ENCODE data around the gene RASAL2. TPM values are rescaled to one million over a fixed set of nuclear protein-coding genes. Genes with fewer than 3 reads are reported as not detected.
"Not testable (repeated sequence)": the region's sequence is repeated elsewhere in the genome, so short reads cannot be mapped to it uniquely, and the experiment has no call there.

Gene RASAL2
- total RNA-seq, 2 donors from 2014 or later: 0.02 to 0.11 TPM

- Mint-ChIP-seq H3K36me3 (ENCODE audit: low read depth) (no peaks in the 10 kb centered on the region), H3K27ac (no peak overlapping the region), H3K4me1 (no peaks in the 10 kb centered on the region), H3K4me3 (no peak overlapping the region), H3K27me3 (no peaks in the 10 kb centered on the region), H3K9me3 (peaks cover 8% of the 10 kb centered on the region)
- ATAC-seq (replicated peaks): peak; percentile 31
These were observed 145.0 kb downstream of the RASAL2 start for GRCh38 chr1:178238722-178239510.

- ATAC-seq (replicated peaks): no peak
- Mint-ChIP-seq H3K27ac (no peak overlapping the region), H3K36me3 (ENCODE audit: low read depth) (no peaks in the 10 kb centered on the region), H3K27me3 (no peaks in the 10 kb centered on the region), H3K9me3 (peaks cover 8% of the 10 kb centered on the region), H3K4me3 (no peak overlapping the region), H3K4me1 (no peaks in the 10 kb centered on the region)
These were observed 147.2 kb downstream of the RASAL2 start for GRCh38 chr1:178241057-178241456.

DNA sequence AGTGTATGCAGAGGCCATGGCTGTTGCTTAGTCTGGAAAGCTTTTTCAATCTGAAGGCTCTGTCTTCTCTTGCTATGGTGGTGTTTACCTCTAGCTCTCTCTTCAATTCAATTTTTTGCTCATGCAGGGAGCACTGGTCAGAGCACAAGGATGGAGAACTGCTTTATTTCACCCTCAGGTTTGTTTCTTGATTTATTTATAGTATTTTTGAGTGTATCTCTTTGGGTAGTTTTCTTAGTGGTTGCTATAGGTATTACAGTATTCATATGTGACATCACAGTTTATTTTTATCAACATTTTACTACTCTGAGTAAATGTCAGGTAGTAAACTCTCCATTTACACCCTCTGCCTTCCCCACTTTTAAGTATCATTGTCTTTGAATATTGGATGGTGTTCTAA, 147.9 kb downstream of the RASAL2 start:
- H3K27me3 Mint-ChIP-seq: no peaks in the 10 kb centered on the region
- H3K36me3 Mint-ChIP-seq (ENCODE audit: low read depth): no peaks in the 10 kb centered on the region
- no peaks in the 10 kb centered on the region for H3K4me1 Mint-ChIP-seq
- peaks cover 8% of the 10 kb centered on the region for H3K9me3 Mint-ChIP-seq
- H3K27ac Mint-ChIP-seq: no peak overlapping the region
- H3K4me3 Mint-ChIP-seq: no peak overlapping the region
- ATAC-seq (replicated peaks): no peak

DNA sequence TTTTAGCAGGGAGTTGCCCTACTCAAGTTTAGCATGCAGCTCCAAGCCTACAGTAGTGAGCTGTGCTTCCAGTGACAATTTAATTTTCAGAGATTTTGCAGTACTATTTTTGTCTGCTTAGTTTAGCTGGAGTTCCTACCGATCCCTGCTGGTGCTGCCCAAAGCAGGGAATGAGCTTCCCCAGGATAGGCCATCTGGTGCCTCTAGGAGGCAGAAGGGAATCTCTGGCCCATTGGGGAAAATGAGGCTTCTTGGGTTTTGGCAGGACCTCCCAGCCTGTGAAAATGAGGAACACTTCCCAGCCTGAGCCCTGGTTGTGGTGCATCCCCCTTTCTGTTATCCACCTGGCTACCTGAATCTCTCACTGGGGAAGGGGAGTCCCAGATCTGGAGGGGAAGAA, 149.2 kb downstream of the RASAL2 start:
- Mint-ChIP-seq H3K36me3 (ENCODE audit: low read depth) (no peaks in the 10 kb centered on the region), H3K9me3 (peaks cover 11% of the 10 kb centered on the region), H3K4me3 (no peak overlapping the region), H3K27ac (no peak overlapping the region), H3K4me1 (no peaks in the 10 kb centered on the region), H3K27me3 (no peaks in the 10 kb centered on the region)
- no peak for ATAC-seq (replicated peaks)

DNA sequence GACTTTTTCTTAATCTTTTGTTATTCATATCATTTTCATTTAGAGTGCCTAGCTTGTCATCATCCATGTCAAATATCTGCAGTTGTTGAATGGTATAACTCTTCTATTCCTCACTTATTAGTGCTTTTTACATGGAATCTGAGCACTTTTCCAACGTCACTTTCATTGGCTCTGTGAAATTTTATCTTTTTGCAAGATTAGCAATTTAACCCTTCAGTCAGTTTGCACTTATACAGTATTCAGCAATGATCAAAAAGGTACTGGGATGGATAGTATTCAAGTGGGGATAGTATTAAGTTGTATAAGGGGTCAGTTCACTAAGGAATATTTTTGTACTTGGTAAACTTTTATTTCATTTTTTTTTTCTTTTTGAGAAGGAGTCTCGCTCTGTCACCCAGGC, 150.0 kb downstream of the RASAL2 start:
- Mint-ChIP-seq H3K36me3 (ENCODE audit: low read depth) (no peaks in the 10 kb centered on the region), H3K27ac (no peak overlapping the region), H3K9me3 (peaks cover 11% of the 10 kb centered on the region), H3K4me1 (no peaks in the 10 kb centered on the region), H3K27me3 (no peaks in the 10 kb centered on the region), H3K4me3 (no peak overlapping the region)
- no peak for ATAC-seq (replicated peaks)

GRCh38 chr1:178248284-178248683, 154.4 kb downstream of the RASAL2 start:
- not testable (repeated sequence) for H3K27me3 Mint-ChIP-seq; H3K27ac Mint-ChIP-seq; H3K4me1 Mint-ChIP-seq; H3K4me3 Mint-ChIP-seq; H3K36me3 Mint-ChIP-seq (ENCODE audit: low read depth); ATAC-seq (replicated peaks)
- peaks cover 17% of the 10 kb centered on the region for H3K9me3 Mint-ChIP-seq

DNA sequence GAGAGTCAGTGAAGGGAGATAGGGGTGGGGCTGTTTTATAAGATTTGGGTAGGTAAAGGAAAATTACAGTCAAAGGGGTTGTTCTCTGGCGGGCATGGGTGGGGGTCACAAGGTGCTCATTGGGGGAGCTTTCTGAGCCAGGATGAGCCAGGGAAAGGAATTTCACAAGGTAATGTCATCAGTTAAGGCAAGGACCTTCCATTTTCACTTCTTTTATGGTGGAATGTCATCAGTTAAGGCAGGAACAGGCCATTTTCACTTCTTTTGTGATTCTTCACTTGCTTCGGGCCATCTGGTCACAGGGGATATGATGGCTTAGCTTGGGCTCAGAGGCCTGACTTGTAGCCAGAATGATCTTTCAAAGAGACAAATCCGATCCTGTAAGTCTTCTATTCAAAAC, 159.7 kb downstream of the RASAL2 start:
- H3K36me3 Mint-ChIP-seq (ENCODE audit: low read depth); H3K27ac Mint-ChIP-seq; ATAC-seq (replicated peaks); H3K4me3 Mint-ChIP-seq; H3K27me3 Mint-ChIP-seq; H3K4me1 Mint-ChIP-seq: not testable (repeated sequence)
- peaks cover 19% of the 10 kb centered on the region for H3K9me3 Mint-ChIP-seq

DNA sequence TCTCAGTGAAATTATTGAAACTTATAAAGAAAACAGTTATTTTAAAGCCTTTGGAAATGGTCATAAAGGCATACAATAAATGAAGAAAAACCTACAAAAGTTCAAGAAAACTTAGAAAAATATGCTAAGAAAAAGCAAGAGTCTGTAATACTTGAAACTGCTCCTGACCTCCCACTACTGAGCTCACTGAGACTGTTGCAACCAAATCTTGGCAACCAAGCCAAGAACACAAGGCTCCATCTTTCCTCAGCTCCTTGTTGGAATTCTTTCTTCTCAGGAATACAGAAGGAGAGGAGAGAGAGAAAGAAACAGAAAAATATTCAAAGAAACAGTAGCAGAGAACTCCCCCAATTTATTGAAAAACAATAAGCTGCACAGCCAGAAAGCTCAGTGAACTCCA, 160.5 kb downstream of the RASAL2 start:
- Mint-ChIP-seq H3K4me1 (no peaks in the 10 kb centered on the region), H3K27ac (no peak overlapping the region), H3K27me3 (no peaks in the 10 kb centered on the region), H3K9me3 (peaks cover 14% of the 10 kb centered on the region), H3K36me3 (ENCODE audit: low read depth) (no peaks in the 10 kb centered on the region), H3K4me3 (no peak overlapping the region)
- ATAC-seq (replicated peaks): no peak

DNA sequence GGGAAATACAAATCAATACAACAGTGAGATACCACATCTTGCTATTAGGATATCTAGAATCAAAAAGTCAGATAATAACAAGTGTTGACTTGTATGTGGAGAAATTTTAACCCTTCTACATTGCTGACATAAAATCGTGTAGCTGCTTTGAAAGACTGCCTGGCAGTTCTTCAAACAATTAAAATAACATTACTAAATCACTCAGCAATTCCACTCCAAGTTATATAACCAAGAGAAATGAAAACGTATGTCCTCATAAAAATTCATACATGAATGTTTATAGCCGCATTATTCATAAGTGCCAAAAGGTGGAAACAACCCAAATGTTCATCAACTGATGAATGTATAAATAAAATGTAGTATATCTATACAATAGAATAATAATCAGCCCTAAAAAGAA, 164.6 kb downstream of the RASAL2 start:
- H3K4me1 Mint-ChIP-seq: no peaks in the 10 kb centered on the region
- no peaks in the 10 kb centered on the region for H3K36me3 Mint-ChIP-seq (ENCODE audit: low read depth)
- ATAC-seq (replicated peaks): no peak
- no peak overlapping the region for H3K27ac Mint-ChIP-seq
- no peak overlapping the region for H3K4me3 Mint-ChIP-seq
- H3K27me3 Mint-ChIP-seq: no peaks in the 10 kb centered on the region
- H3K9me3 Mint-ChIP-seq: peaks cover 8% of the 10 kb centered on the region

DNA sequence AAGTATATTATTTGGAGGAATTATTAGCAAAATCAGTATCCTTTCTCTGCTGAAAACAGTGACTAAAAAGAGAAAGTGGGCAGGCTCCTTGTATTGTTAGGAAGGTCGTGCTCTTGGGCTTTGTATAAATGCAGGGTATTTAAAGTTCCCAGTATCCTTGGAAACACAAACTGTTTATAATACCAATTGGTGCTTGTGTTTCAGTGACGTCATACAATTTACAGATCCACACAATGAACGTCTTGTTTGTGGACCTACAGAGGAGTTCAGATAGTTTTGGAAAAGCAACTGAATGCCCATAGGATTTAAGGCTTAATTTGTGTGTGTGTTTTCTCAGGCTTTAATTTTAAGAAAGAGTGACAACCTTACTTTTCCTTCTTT, 168.2 kb downstream of the RASAL2 start:
- Mint-ChIP-seq H3K27ac (no peak overlapping the region), H3K4me1 (no peaks in the 10 kb centered on the region), H3K9me3 (peaks cover 3% of the 10 kb centered on the region), H3K27me3 (no peaks in the 10 kb centered on the region), H3K36me3 (ENCODE audit: low read depth) (no peaks in the 10 kb centered on the region), H3K4me3 (no peak overlapping the region)
- ATAC-seq (replicated peaks): no peak

- ATAC-seq (replicated peaks): no peak
- Mint-ChIP-seq H3K27me3 (no peaks in the 10 kb centered on the region), H3K4me1 (no peaks in the 10 kb centered on the region), H3K36me3 (ENCODE audit: low read depth) (no peaks in the 10 kb centered on the region), H3K4me3 (no peak overlapping the region), H3K27ac (no peak overlapping the region), H3K9me3 (peaks cover 8% of the 10 kb centered on the region)
These were observed 169.4 kb downstream of the RASAL2 start for GRCh38 chr1:178263341-178263740.

DNA sequence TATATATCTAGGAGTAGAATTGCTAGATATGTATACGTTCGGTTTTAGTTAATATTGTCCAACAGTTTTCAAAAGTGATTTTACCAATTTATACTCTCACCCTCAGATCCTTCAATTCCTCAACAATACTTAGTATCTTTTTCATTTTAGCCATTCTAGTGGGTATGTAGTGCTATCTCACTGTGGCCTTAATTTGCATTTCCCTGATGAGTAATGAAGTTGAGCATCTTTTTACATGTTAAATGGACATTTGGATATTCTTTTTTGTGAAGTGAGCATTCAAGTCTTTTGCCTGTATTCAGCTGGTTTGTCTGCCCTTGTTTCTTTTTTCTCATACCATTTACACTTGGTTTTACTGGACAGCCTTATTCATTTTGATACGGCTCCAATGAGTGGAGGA, 172.2 kb downstream of the RASAL2 start:
- H3K4me3 Mint-ChIP-seq: no peak overlapping the region
- peaks cover 4% of the 10 kb centered on the region for H3K9me3 Mint-ChIP-seq
- no peak overlapping the region for H3K27ac Mint-ChIP-seq
- no peak for ATAC-seq (replicated peaks)
- H3K27me3 Mint-ChIP-seq: no peaks in the 10 kb centered on the region
- H3K4me1 Mint-ChIP-seq: no peaks in the 10 kb centered on the region
- H3K36me3 Mint-ChIP-seq (ENCODE audit: low read depth): no peaks in the 10 kb centered on the region

GRCh38 chr1:178266619-178267066, 172.7 kb downstream of the RASAL2 start:
- Mint-ChIP-seq H3K9me3 (peaks cover 4% of the 10 kb centered on the region), H3K4me3 (no peak overlapping the region), H3K36me3 (ENCODE audit: low read depth) (no peaks in the 10 kb centered on the region), H3K27ac (no peak overlapping the region), H3K27me3 (no peaks in the 10 kb centered on the region), H3K4me1 (no peaks in the 10 kb centered on the region)
- no peak for ATAC-seq (replicated peaks)

GRCh38 chr1:178267646-178268094, 173.8 kb downstream of the RASAL2 start:
- Mint-ChIP-seq H3K4me1 (no peaks in the 10 kb centered on the region), H3K27me3 (no peaks in the 10 kb centered on the region), H3K27ac (no peak overlapping the region), H3K4me3 (no peak overlapping the region), H3K36me3 (ENCODE audit: low read depth) (no peaks in the 10 kb centered on the region), H3K9me3 (peaks cover 4% of the 10 kb centered on the region)
- ATAC-seq (replicated peaks): no peak

DNA sequence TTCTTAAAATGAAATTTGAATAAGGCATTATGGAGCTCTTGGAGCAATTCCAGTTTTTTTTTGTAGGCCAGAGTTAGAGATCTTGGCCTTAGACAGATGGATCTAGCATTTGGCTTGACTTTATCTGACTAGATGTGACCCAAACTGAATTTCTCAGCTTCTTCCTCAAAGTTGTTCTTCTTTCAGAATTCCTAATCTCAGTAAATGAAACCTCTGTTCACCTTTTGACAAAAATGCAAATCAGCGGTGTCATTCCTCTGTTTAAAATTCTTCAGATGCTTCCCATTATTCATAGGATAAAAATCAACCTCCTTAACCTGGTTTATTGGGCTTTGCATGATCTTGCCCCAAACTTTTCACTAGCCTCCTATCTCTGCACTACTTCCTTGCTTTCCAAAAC, 177.6 kb downstream of the RASAL2 start:
- no peaks in the 10 kb centered on the region for H3K27me3 Mint-ChIP-seq
- no peak overlapping the region for H3K27ac Mint-ChIP-seq
- no peaks in the 10 kb centered on the region for H3K4me1 Mint-ChIP-seq
- H3K36me3 Mint-ChIP-seq (ENCODE audit: low read depth): no peaks in the 10 kb centered on the region
- H3K9me3 Mint-ChIP-seq: peaks cover 4% of the 10 kb centered on the region
- H3K4me3 Mint-ChIP-seq: no peak overlapping the region
- ATAC-seq (replicated peaks): no peak
